Mesenchymal stem cell (in vitro differentiated cells and primary cell): ENCODE results near the gene WDR55.

Experiments
- DNase-seq: peaks from one replicate; pipeline ENCODE4 v3.0.0-alpha.2; 2013
- H2AFZ ChIP-seq: one replicate; pipeline ENCODE4 v1.6.1; 2013; ENCODE audit warnings: low read depth, mild to moderate bottlenecking, control low read depth, inconsistent platforms, low read length, moderate library complexity
- H2AK5ac ChIP-seq: 2 replicates; pipeline ENCODE4 v1.6.1; 2013; ENCODE audit warnings: low read length, moderate library complexity, mild to moderate bottlenecking, inconsistent platforms; ENCODE audit not compliant: severe bottlenecking
- H2BK120ac ChIP-seq: one replicate; pipeline ENCODE4 v1.6.1; 2013; ENCODE audit warnings: low read depth, mild to moderate bottlenecking, inconsistent platforms, low read length, moderate library complexity
- H2BK12ac ChIP-seq, 2 experiments: one replicate each; pipeline ENCODE4 v1.6.1; 2013; ENCODE audit warnings: inconsistent platforms in 2 of 2, low read length in 2 of 2, mild to moderate bottlenecking in 2 of 2, moderate library complexity in 2 of 2, control low read depth in 1 of 2
- H2BK15ac ChIP-seq: one replicate; pipeline ENCODE4 v1.6.1; 2013; ENCODE audit warnings: mild to moderate bottlenecking, low read depth, inconsistent platforms; ENCODE audit not compliant: poor library complexity, severe bottlenecking
- H2BK5ac ChIP-seq: 2 replicates; pipeline ENCODE4 v1.6.1; 2013; ENCODE audit warnings: low read depth, mild to moderate bottlenecking, low read length, control low read depth, inconsistent platforms; ENCODE audit not compliant: poor library complexity, severe bottlenecking
- H3K14ac ChIP-seq, 2 experiments: one replicate each; pipeline ENCODE4 v1.6.1; 2013; ENCODE audit warnings: inconsistent platforms in 2 of 2, low read length in 2 of 2, control low read depth in 1 of 2, mild to moderate bottlenecking in 1 of 2, moderate library complexity in 1 of 2
- H3K18ac ChIP-seq, 2 experiments: one replicate each; pipeline ENCODE4 v1.6.1; 2013; ENCODE audit warnings: inconsistent platforms in 2 of 2, low read length in 2 of 2, control low read depth in 1 of 2, low read depth in 1 of 2, mild to moderate bottlenecking in 1 of 2
- H3K23ac ChIP-seq, 2 experiments: one replicate each; pipeline ENCODE4 v1.6.1; 2013; ENCODE audit warnings: inconsistent platforms in 2 of 2, low read length in 2 of 2, mild to moderate bottlenecking in 2 of 2, moderate library complexity in 2 of 2, control low read depth in 1 of 2
- H3K27ac ChIP-seq: 2 replicates; pipeline ENCODE4 v1.5.1; 2013; ENCODE audit warnings: mild to moderate bottlenecking, moderate library complexity, low read length, control low read depth, inconsistent platforms; ENCODE audit not compliant: poor library complexity, severe bottlenecking
- H3K27me3 ChIP-seq, 2 experiments: 2 replicates each; pipeline versions ENCODE4 v1.6.1 to v1.7.0; 2013; ENCODE audit warnings: low read length in 2 of 2, mild to moderate bottlenecking in 2 of 2, moderate library complexity in 2 of 2, control low read depth in 1 of 2, inconsistent platforms in 1 of 2; ENCODE audit not compliant: control insufficient read depth in 1 of 2, insufficient read depth in 1 of 2
- H3K36me3 ChIP-seq, 2 experiments: 2 replicates each; pipeline versions ENCODE4 v1.6.1 to v1.7.0; 2013; ENCODE audit warnings: low read length in 2 of 2, control low read depth in 1 of 2, inconsistent platforms in 1 of 2, low read depth in 1 of 2, mild to moderate bottlenecking in 1 of 2; ENCODE audit not compliant: insufficient read depth in 2 of 2, control insufficient read depth in 1 of 2
- H3K4ac ChIP-seq, 2 experiments: one replicate each; pipeline ENCODE4 v1.6.1; 2013; ENCODE audit warnings: inconsistent platforms in 2 of 2, low read length in 2 of 2, mild to moderate bottlenecking in 2 of 2, moderate library complexity in 2 of 2, control low read depth in 1 of 2, low read depth in 1 of 2
- H3K4me1 ChIP-seq: 2 replicates; pipeline ENCODE4 v1.6.1; 2013; ENCODE audit warnings: low read depth, low read length, control low read depth; ENCODE audit not compliant: control insufficient read depth, insufficient read depth
- H3K4me2 ChIP-seq: 2 replicates; pipeline ENCODE4 v1.6.1; 2013; ENCODE audit warnings: low read length, mild to moderate bottlenecking, inconsistent platforms; ENCODE audit not compliant: poor library complexity, severe bottlenecking
- H3K4me3 ChIP-seq, 2 experiments: 2 replicates each; pipeline versions ENCODE4 v1.5.1 to v1.7.0; 2013; ENCODE audit warnings: low read length in 2 of 2, mild to moderate bottlenecking in 2 of 2, control low read depth in 1 of 2, low read depth in 1 of 2; ENCODE audit not compliant: insufficient read depth in 1 of 2
- H3K79me1 ChIP-seq: replicated peaks from 2 replicates; pipeline ENCODE4 v1.6.1; 2013; ENCODE audit warnings: mild to moderate bottlenecking, control low read depth, low read length, inconsistent platforms; ENCODE audit not compliant: poor library complexity, severe bottlenecking
- H3K9ac ChIP-seq: 2 replicates; pipeline ENCODE4 v1.7.0; 2013; ENCODE audit warnings: mild to moderate bottlenecking, low read length, moderate library complexity
- H3K9me3 ChIP-seq: 2 replicates; pipeline ENCODE4 v1.7.0; 2013; ENCODE audit warnings: mild to moderate bottlenecking, low read length; ENCODE audit not compliant: control insufficient read depth
- H4K8ac ChIP-seq: one replicate; pipeline ENCODE4 v1.6.1; 2013; ENCODE audit warnings: inconsistent platforms, mild to moderate bottlenecking, low read length, moderate library complexity
- H4K91ac ChIP-seq: one replicate; pipeline ENCODE4 v1.6.1; 2013; ENCODE audit warnings: mild to moderate bottlenecking, low read length, inconsistent platforms
- WGBS: methylation state at CpG from one replicate; pipeline ENCODE4 v1.1.7; 2013; ENCODE audit warnings: mixed read lengths; 5-methylcytosine and 5-hydroxymethylcytosine counted together

Gene WDR55

DNA sequence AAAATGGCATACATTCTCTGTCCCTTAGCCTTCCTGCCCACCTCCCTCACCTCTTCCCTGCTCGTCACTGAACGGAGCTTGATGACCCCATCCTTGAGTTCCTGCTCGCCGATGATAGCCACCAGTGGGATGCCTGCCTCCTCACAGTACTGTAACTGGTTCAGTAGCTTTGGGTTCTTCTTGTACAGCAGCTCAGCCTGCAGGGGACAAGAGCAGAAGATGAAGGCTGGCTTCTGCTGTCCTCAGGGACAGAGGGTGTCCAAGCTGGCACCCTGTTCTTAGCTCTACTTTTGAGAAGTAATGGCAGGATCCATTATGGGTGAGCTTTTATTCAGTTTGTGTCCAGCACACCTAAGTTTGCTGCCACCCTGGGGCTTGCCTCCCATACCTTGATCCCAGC is 9.9 kb downstream of the WDR55 start:
- H2BK5ac ChIP-seq = no peak overlapping the region
- no peak overlapping the region for H4K8ac ChIP-seq
- H3K9ac ChIP-seq = no peak overlapping the region
- no peak overlapping the region for H2BK12ac ChIP-seq
- H3K27ac ChIP-seq = no peak overlapping the region
- DNase-seq = no peak
- H3K4me3 ChIP-seq = no peak overlapping the region
- no peaks in the 10 kb centered on the region for H3K9me3 ChIP-seq
- WGBS = 98% methylated on average over 4 of the region's 4 CpGs
- H3K79me1 ChIP-seq = peaks cover 20% of the 10 kb centered on the region
- H3K27me3 ChIP-seq = no peaks in the 10 kb centered on the region
- H2AK5ac ChIP-seq = no peak overlapping the region
- no peak overlapping the region for H4K91ac ChIP-seq
- no peak overlapping the region for H3K23ac ChIP-seq
- H3K4me2 ChIP-seq = no peak overlapping the region
- H3K14ac ChIP-seq = no peak overlapping the region
- peaks cover 77 to 85% of the 10 kb centered on the region in 2 experiments for H3K36me3 ChIP-seq
- H3K18ac ChIP-seq = no peak overlapping the region
- H2BK120ac ChIP-seq = no peak overlapping the region
- H2AFZ ChIP-seq = no peak overlapping the region
- no peak overlapping the region for H3K4ac ChIP-seq
- no peak overlapping the region for H2BK15ac ChIP-seq
- no peaks in the 10 kb centered on the region for H3K4me1 ChIP-seq

DNA sequence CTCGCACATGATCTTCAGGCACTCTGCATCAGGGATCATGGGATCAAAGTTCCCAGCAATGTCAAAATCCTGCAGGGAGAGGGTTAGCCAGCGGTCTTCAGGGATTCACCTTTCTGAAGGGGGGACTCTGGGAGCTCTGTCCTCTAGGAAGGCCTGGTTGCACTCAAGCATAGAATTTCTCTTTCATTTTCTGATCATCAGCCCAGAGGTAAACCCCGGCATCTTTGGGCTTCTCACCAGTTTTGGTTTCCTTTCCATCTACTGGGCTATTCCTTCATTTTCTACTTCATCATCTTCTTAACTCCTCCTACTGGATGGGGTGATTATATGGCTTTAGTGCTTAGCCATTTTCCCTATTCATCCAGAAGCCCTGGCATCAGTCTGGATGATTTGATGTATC is 13.2 kb downstream of the WDR55 start:
- H2AK5ac ChIP-seq = no peak overlapping the region
- H3K4me1 ChIP-seq = no peaks in the 10 kb centered on the region
- no peak overlapping the region for H3K14ac ChIP-seq
- no peak for DNase-seq
- no peak overlapping the region for H4K91ac ChIP-seq
- no peaks in the 10 kb centered on the region for H3K27me3 ChIP-seq
- H3K9ac ChIP-seq = no peak overlapping the region
- 95% methylated on average over 2 of the region's 3 CpGs for WGBS
- H3K23ac ChIP-seq = no peak overlapping the region
- H3K18ac ChIP-seq = no peak overlapping the region
- H2BK15ac ChIP-seq = no peak overlapping the region
- peaks cover 22% of the 10 kb centered on the region for H3K79me1 ChIP-seq
- H3K27ac ChIP-seq = no peak overlapping the region
- no peak overlapping the region for H3K4ac ChIP-seq
- no peak overlapping the region for H3K4me2 ChIP-seq
- H4K8ac ChIP-seq = no peak overlapping the region
- no peaks in the 10 kb centered on the region for H3K9me3 ChIP-seq
- H2BK12ac ChIP-seq = no peak overlapping the region
- no peak overlapping the region for H2AFZ ChIP-seq
- H3K36me3 ChIP-seq = peaks cover 72 to 92% of the 10 kb centered on the region in 2 experiments
- no peak overlapping the region for H3K4me3 ChIP-seq
- no peak overlapping the region for H2BK120ac ChIP-seq
- H2BK5ac ChIP-seq = no peak overlapping the region

DNA sequence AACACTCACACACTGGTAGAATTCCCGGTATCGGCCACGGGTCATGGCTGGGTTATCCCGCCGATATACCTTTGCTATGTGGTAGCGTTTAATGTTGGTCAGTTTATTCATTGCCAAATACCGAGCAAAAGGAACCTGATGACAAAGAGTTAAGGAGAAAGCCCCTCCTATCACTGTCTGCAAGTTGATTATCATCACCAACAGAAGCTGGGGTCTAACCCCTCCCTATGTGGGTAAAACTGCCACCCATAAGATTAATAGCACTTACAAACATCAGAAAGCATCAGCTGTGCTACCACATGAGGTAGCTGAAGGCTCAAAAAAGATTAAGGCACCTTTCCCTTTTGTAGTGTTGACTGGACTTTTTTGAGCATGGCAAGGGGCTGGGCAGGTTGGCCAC is 14.3 kb downstream of the WDR55 start:
- WGBS = over 99% methylated on average over 7 of the region's 7 CpGs
- Histone ChIP-seq H2BK120ac (no peak overlapping the region), H3K36me3 (peaks cover 70 to 91% of the 10 kb centered on the region in 2 experiments), H2BK15ac (no peak overlapping the region), H3K4ac (no peak overlapping the region), H4K91ac (no peak overlapping the region), H3K4me3 (no peak overlapping the region), H3K9ac (no peak overlapping the region), H2BK12ac (no peak overlapping the region), H3K14ac (no peak overlapping the region), H4K8ac (no peak overlapping the region), H2AFZ (no peak overlapping the region), H2AK5ac (no peak overlapping the region), H3K4me2 (no peak overlapping the region), H3K79me1 (peaks cover 18% of the 10 kb centered on the region), H3K4me1 (no peaks in the 10 kb centered on the region), H2BK5ac (no peak overlapping the region), H3K18ac (no peak overlapping the region), H3K27ac (no peak overlapping the region), H3K23ac (no peak overlapping the region), H3K9me3 (no peaks in the 10 kb centered on the region), H3K27me3 (no peaks in the 10 kb centered on the region)
- DNase-seq = no peak

DNA sequence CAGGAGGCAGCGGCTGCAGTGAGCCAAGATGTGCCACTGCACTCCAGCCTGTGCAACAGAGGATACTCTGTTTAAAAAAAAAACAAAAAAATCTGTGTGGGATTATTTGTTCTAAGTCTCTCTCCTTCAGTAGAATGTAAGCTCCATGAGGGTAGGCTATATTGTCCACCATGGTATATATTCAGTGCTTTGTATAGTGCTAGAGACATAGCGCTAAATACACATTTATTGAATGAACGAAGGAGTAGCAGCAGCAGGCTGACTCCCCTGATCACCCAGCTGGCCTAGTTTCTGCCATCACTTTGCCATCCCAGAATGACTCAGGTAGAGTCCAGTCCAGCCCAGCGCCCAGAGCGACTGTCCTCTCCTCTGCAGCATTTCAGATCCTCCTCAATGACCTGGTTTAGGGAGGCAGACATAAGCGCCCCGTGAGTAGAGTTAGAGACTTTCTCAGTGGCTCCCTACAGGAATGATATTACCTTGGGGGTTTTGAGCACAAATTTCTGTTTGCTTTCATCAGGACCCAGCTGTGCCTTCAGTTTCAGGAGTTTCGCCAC is 25.8 kb downstream of the WDR55 start:
- Histone ChIP-seq H3K4me1 (peaks cover 8% of the 10 kb centered on the region), H3K14ac (peak overlapping the region in 1 of 2 experiments; percentile 11), H4K91ac (no peak overlapping the region), H2AFZ (peak overlapping the region; percentile 21), H3K27me3 (no peaks in the 10 kb centered on the region), H3K23ac (no peak overlapping the region), H3K18ac (peak overlapping the region in 1 of 2 experiments; percentile 73), H3K36me3 (peaks cover 19 to 58% of the 10 kb centered on the region in 2 experiments), H3K9ac (peak overlapping the region; percentile 97), H3K79me1 (peaks cover 13% of the 10 kb centered on the region), H2BK12ac (no peak overlapping the region), H3K4ac (no peak overlapping the region), H3K4me2 (peak overlapping the region; percentile 68), H2BK5ac (no peak overlapping the region), H3K27ac (peak overlapping the region; percentile 59), H2AK5ac (no peak overlapping the region), H2BK15ac (no peak overlapping the region), H4K8ac (no peak overlapping the region), H3K9me3 (no peaks in the 10 kb centered on the region), H2BK120ac (no peak overlapping the region), H3K4me3 (peak overlapping the region; percentile 68 to 99)
- 74% methylated on average over 8 of the region's 8 CpGs for WGBS
- no peak for DNase-seq
